Upper lobe of left lung (tissue), 6 donors: ENCODE data around the gene MCUR1. TPM values are rescaled to one million over a fixed set of nuclear protein-coding genes. Genes with fewer than 3 reads are reported as not detected.

Experiments
- ATAC-seq, 2 donors: fragments of 200-7000 bp; cut with Tn5 transposase; one replicate each; pipeline ENCODE4 v1.9.1; 2022; ENCODE audit warnings: mild to moderate bottlenecking in 2 of 2, moderate library complexity in 2 of 2; ENCODE audit not compliant: low FRiP score in 2 of 2
- DNase-seq, 2 donors: peaks; one replicate each; pipeline ENCODE4 v3.0.0-alpha.2; 2019 to 2020
- H3K27ac ChIP-seq, 4 donors: fragments of 200-600 bp; sonication (generic); one replicate each; pipeline ENCODE4 v1.5.1; 2016 to 2019
- H3K27me3 ChIP-seq, 4 donors: fragments of 200-600 bp; sonication (generic); one replicate each; pipeline ENCODE4 v1.5.1; 2017 to 2019
- H3K36me3 ChIP-seq, 4 donors: fragments of 200-600 bp; sonication (generic); one replicate each; pipeline ENCODE4 v1.5.1; 2016 to 2019
- H3K4me1 ChIP-seq, 4 donors: fragments of 200-600 bp; sonication (generic); one replicate each; pipeline ENCODE4 v1.5.1; 2018 to 2019
- H3K4me3 ChIP-seq, 4 donors: fragments of 200-600 bp; sonication (generic); one replicate each; pipeline ENCODE4 v1.5.1; 2017 to 2019; ENCODE audit warnings: mild to moderate bottlenecking in 2 of 4, moderate library complexity in 1 of 4
- H3K9me3 ChIP-seq, 4 donors: fragments of 200-600 bp; sonication (generic); one replicate each; pipeline ENCODE4 v1.5.1; 2018 to 2019
- CTCF ChIP-seq, 6 experiments: fragments of 450-650 bp in 4 of 6; fragments of 200-600 bp in 2 of 6; sonication (generic) in 2 of 6; IDR thresholded peaks; one replicate each; pipeline ENCODE4 v1.5.1; 2016 to 2019; ENCODE audit warnings: antibody characterized with exemption in 6 of 6
- EP300 ChIP-seq, 4 donors: sonication (generic); formaldehyde crosslinking; IDR thresholded peaks; one replicate each; pipeline ENCODE4 v1.5.1; 2017; ENCODE audit warnings: antibody characterized with exemption in 4 of 4, control low read depth in 2 of 4
- POLR2A ChIP-seq, 4 donors: fragments of 450-650 bp; IDR thresholded peaks; one replicate each; pipeline ENCODE4 v1.5.1; 2016 to 2017; ENCODE audit warnings: antibody characterized with exemption in 4 of 4, mild to moderate bottlenecking in 2 of 4
- POLR2AphosphoS5 ChIP-seq, 2 donors: sonication (generic); formaldehyde crosslinking; IDR thresholded peaks; one replicate each; pipeline ENCODE4 v1.5.1; 2017; ENCODE audit warnings: antibody characterized with exemption in 2 of 2
- WGBS, 2 donors: methylation state at CpG; one replicate each; pipeline ENCODE4 v1.1.5; 2017 to 2018; 5-methylcytosine and 5-hydroxymethylcytosine counted together
- total RNA-seq, 6 donors: library from RNA; depleted of rRNA in 4 of 6; stranded (reverse); fragments of >200 nt in 4 of 6; gene quantifications; one replicate each; pipeline versions ENCODE4 v1.1.0 to v1.2.1, GENCODE V29; 2016 to 2021
- donor health status: DM: no; HTN: no; CAD: no; lungs with moderate emphysema.
- donor health status: DM: no; HTN: yes; CAD: no; lungs with severe emphysema.

Gene MCUR1
- total RNA-seq, 6 donors from 2014 or later = 9.4 to 34.6 (median 26.5) TPM

- Histone ChIP-seq H3K27ac (peak overlapping the region in 1 of 4 donors; percentile 78), H3K36me3 (no peaks in the 10 kb centered on the region), H3K9me3 (no peaks in the 10 kb centered on the region), H3K4me3 (no peak overlapping the region), H3K27me3 (no peaks in the 10 kb centered on the region), H3K4me1 (peaks cover 15 to 21% (median 18%) of the 10 kb centered on the region in 4 donors)
- DNase-seq (peak in 1 of 2 donors; percentile 33), ATAC-seq (no peak)
- WGBS, 2 donors = 92 to 94% methylated on average over 6 of the region's 6 CpGs
- TF ChIP-seq POLR2A (IDR thresholded peaks at IDR 0.05) = no peak
- no peak for TF ChIP-seq EP300 (IDR thresholded peaks at IDR 0.05)
- no peak for TF ChIP-seq CTCF (IDR thresholded peaks at IDR 0.05)
- no peak for TF ChIP-seq POLR2AphosphoS5 (IDR thresholded peaks at IDR 0.05)
Measured at GRCh38 chr6:13759025-13759424, 55.3 kb downstream of the MCUR1 start.

- Histone ChIP-seq H3K27ac (no peak overlapping the region), H3K9me3 (no peaks in the 10 kb centered on the region), H3K4me1 (no peaks in the 10 kb centered on the region), H3K27me3 (no peaks in the 10 kb centered on the region), H3K36me3 (no peaks in the 10 kb centered on the region), H3K4me3 (no peak overlapping the region)
- DNase-seq = no peak
- TF ChIP-seq POLR2AphosphoS5 (IDR thresholded peaks at IDR 0.05) (no peak), CTCF (IDR thresholded peaks at IDR 0.05) (no peak), POLR2A (IDR thresholded peaks at IDR 0.05) (no peak)
- no peak for ATAC-seq
- WGBS, 2 donors = 75 to 95% methylated on average over 2 of the region's 2 CpGs
Measured at GRCh38 chr6:13754644-13755043, 59.7 kb downstream of the MCUR1 start.

- DNase-seq (no peak), ATAC-seq (no peak)
- Histone ChIP-seq H3K4me1 (no peaks in the 10 kb centered on the region), H3K27ac (no peak overlapping the region), H3K9me3 (no peaks in the 10 kb centered on the region), H3K27me3 (no peaks in the 10 kb centered on the region), H3K4me3 (no peak overlapping the region), H3K36me3 (no peaks in the 10 kb centered on the region)
- no peak for TF ChIP-seq EP300 (IDR thresholded peaks at IDR 0.05)
- WGBS, 2 donors = 94 to 97% methylated on average over 7 of the region's 7 CpGs
Measured at GRCh38 chr6:13743736-13744127, 70.6 kb downstream of the MCUR1 start.

GRCh38 chr6:13742961-13743735, 71.2 kb downstream of the MCUR1 start:
- no peak for TF ChIP-seq POLR2A (IDR thresholded peaks at IDR 0.05)
- no peak for TF ChIP-seq CTCF (IDR thresholded peaks at IDR 0.05)
- no peak for TF ChIP-seq EP300 (IDR thresholded peaks at IDR 0.05)
- TF ChIP-seq POLR2AphosphoS5 (IDR thresholded peaks at IDR 0.05) = no peak
- Histone ChIP-seq H3K4me3 (no peak overlapping the region), H3K27me3 (no peaks in the 10 kb centered on the region), H3K36me3 (no peaks in the 10 kb centered on the region), H3K4me1 (no peaks in the 10 kb centered on the region), H3K9me3 (no peaks in the 10 kb centered on the region), H3K27ac (no peak overlapping the region)
- no peak for ATAC-seq
- 71 to 90% methylated on average over 16 to 52 of the region's 56 CpGs for WGBS, 2 donors
- peak in 1 of 2 donors; percentile 66 for DNase-seq

- TF ChIP-seq POLR2A (IDR thresholded peaks at IDR 0.05) (no peak), POLR2AphosphoS5 (IDR thresholded peaks at IDR 0.05) (no peak), EP300 (IDR thresholded peaks at IDR 0.05) (no peak), CTCF (IDR thresholded peaks at IDR 0.05) (no peak)
Measured at GRCh38 chr6:13741365-13741764, 73.0 kb downstream of the MCUR1 start.

More at GRCh38 chr6:13741365-13741764, 73.0 kb downstream of the MCUR1 start:
- no peak overlapping the region for H3K27ac ChIP-seq
- ATAC-seq = no peak
- no peaks in the 10 kb centered on the region for H3K4me1 ChIP-seq
- no peaks in the 10 kb centered on the region for H3K27me3 ChIP-seq
- no peak for DNase-seq
- 82 to 88% methylated on average over 4 of the region's 4 CpGs for WGBS, 2 donors
- H3K9me3 ChIP-seq = no peaks in the 10 kb centered on the region
- no peaks in the 10 kb centered on the region for H3K36me3 ChIP-seq
- no peak overlapping the region for H3K4me3 ChIP-seq

Other genes with a start within 250 kb of the MCUR1 start
- 10 to 100 TPM in 3 of 6 donors, 1 to 10 TPM in 3; 7.0 to 19.9 (median 11.0) TPM for gene SIRT5, start 240.0 kb downstream of the MCUR1 start, total RNA-seq
- gene NOL7, start 199.2 kb downstream of the MCUR1 start, total RNA-seq = 100 to 1,000 TPM in 2 of 6 donors, 10 to 100 TPM in 4; 47.0 to 102 (median 84.7) TPM
- 10 to 100 TPM; 29.8 to 46.7 (median 36.4) TPM for gene RANBP9, start 102.7 kb downstream of the MCUR1 start, total RNA-seq
- 1 to 10 TPM; 1.4 to 4.3 (median 2.5) TPM for gene RNF182, start 110.4 kb upstream of the MCUR1 start, total RNA-seq